ENCODE results near the gene HOXC12.
A peak's percentile ranks its signal among the peaks of the same experiment; 100 is the strongest.

HOXC12 gene

GRCh38 chr12:53984901-53985691 is 30.4 kb downstream of the HOXC12 start, which contains the start of gene HOXC10:
Gene HOXC10, plus strand, starts transcription at chr12:53985146. Its CDS starts 114 bp downstream, at chr12:53985260.
- DNase-seq (ENCODE audit: low spot score) = peak; percentile 46

GRCh38 chr12:53985692-53985993 is 30.9 kb downstream of the HOXC12 start:
- DNase-seq (ENCODE audit: low spot score) = no peak

GRCh38 chr12:53985994-53986685 is 31.4 kb downstream of the HOXC12 start:
- no peak for DNase-seq (ENCODE audit: low spot score)

- no peak for DNase-seq (ENCODE audit: low spot score)
Observed at GRCh38 chr12:53986686-53987483, 32.2 kb downstream of the HOXC12 start.

GRCh38 chr12:53987787-53988230 is 33.1 kb downstream of the HOXC12 start:
- DNase-seq (ENCODE audit: low spot score) = no peak

GRCh38 chr12:53988541-53989226 is 34.0 kb downstream of the HOXC12 start:
- no peak for DNase-seq (ENCODE audit: low spot score)

- peak; percentile 42 for DNase-seq (ENCODE audit: low spot score)
Observed at GRCh38 chr12:53989227-53990113, 34.8 kb downstream of the HOXC12 start.

GRCh38 chr12:53990311-53991076 is 35.8 kb downstream of the HOXC12 start:
- no peak for DNase-seq (ENCODE audit: low spot score)

GRCh38 chr12:53991077-53991460 is 36.4 kb downstream of the HOXC12 start:
- DNase-seq (ENCODE audit: low spot score) = no peak

- DNase-seq (ENCODE audit: low spot score) = no peak
Observed at GRCh38 chr12:53992377-53992889, 37.7 kb downstream of the HOXC12 start.

GRCh38 chr12:53993162-53994008 is 38.7 kb downstream of the HOXC12 start:
- DNase-seq (ENCODE audit: low spot score) = no peak

GRCh38 chr12:53994009-53994263 is 39.2 kb downstream of the HOXC12 start:
- DNase-seq (ENCODE audit: low spot score) = no peak

GRCh38 chr12:53994264-53995001 is 39.7 kb downstream of the HOXC12 start:
- DNase-seq (ENCODE audit: low spot score) = no peak

- DNase-seq (ENCODE audit: low spot score) = no peak
Observed at GRCh38 chr12:53995002-53995377, 40.3 kb downstream of the HOXC12 start.

- DNase-seq (ENCODE audit: low spot score) = no peak
Observed at GRCh38 chr12:53995378-53996239, 40.9 kb downstream of the HOXC12 start.

- DNase-seq (ENCODE audit: low spot score) = no peak
Observed at GRCh38 chr12:53996240-53997203, 41.8 kb downstream of the HOXC12 start.
